ENCODE results near the gene NAIF1. TPM values are rescaled to one million over a fixed set of nuclear protein-coding genes. Genes with fewer than 3 reads are reported as not detected.

The NAIF1 gene
- total RNA-seq, 1 experiment from 2014 or later = 11.0 TPM

- ChIA-PET CTCF (interaction anchor here (0.9 to 1.9 kb wide), 3 partner anchors 11 to 17 kb away, joined by 3 to 8 read pairs (median 4); no protein-coding TSS in a partner anchor), RAD21 (ENCODE audit: low non-redundant PET in 1 of 2, low total read pairs in 2 of 2, uncharacterized antibody in 2 of 2, unreplicated experiment in 2 of 2) (no interaction called here), POLR2A (interaction anchor here (1.2 kb wide), 1 partner anchor 20 kb away, joined by 3 read pairs; no protein-coding TSS in a partner anchor)
- H3K27me3 ChIP-seq (ENCODE audit: insufficient read depth, low read length) = no peaks in the 10 kb centered on the region
- H3K79me2 ChIP-seq (ENCODE audit: insufficient read depth, low read length) = no peaks in the 10 kb centered on the region
- no peaks in the 10 kb centered on the region for H3K36me3 ChIP-seq (ENCODE audit: control insufficient read depth in 1 of 2, insufficient read depth in 2 of 2, low read length in 2 of 2)
- no peaks in the 10 kb centered on the region for H4K20me1 ChIP-seq (ENCODE audit: insufficient read depth)
- H3K27ac ChIP-seq (ENCODE audit: low read depth, low read length) = no peak overlapping the region
- no peaks in the 10 kb centered on the region for H3K9me3 ChIP-seq (ENCODE audit: control insufficient read depth in 1 of 2, insufficient read depth in 1 of 2, low read depth in 1 of 2, low read length in 2 of 2)
- no peak for DNase-seq (ENCODE audit: low read depth, low spot score)
- no TSS peak for BruUV-seq (replicated peaks)
- peaks cover 3 to 4% of the 10 kb centered on the region in 2 experiments; a peak in 3 of 4 replicates for H3K4me1 ChIP-seq (ENCODE audit: control insufficient read depth in 1 of 2, insufficient read depth in 2 of 2, low read length in 2 of 2)
- H3K9ac ChIP-seq (ENCODE audit: low read length) = no peak overlapping the region
- no peaks in the 10 kb centered on the region for H3K9me2 ChIP-seq (ENCODE audit: insufficient read depth)
- intact Hi-C loops (cut with micrococcal nuclease) = no loop called here
- no peak for ATAC-seq
- H3K4me3 ChIP-seq (replicated peaks in 1 of 2; ENCODE audit: low read depth in 1 of 2, low read length in 2 of 2) = no peak overlapping the region
- H2AFZ ChIP-seq (ENCODE audit: low read depth, low read length, poor library complexity, severe bottlenecking) = no peak overlapping the region
- TF ChIP-seq FOSL1 (IDR thresholded peaks at IDR 0.05; ENCODE audit: low read depth) (no peak), CTCF (IDR thresholded peaks at IDR 0.05 in 2 of 3, conservative IDR thresholded peaks at IDR 0.05 in 1 of 3; ENCODE audit: borderline replicate concordance in 1 of 3, insufficient read depth in 1 of 3, low read depth in 2 of 3, low read length in 2 of 3) (no peak), ELF1 (IDR thresholded peaks at IDR 0.05; ENCODE audit: borderline replicate concordance, low read depth) (no peak), MAX (IDR thresholded peaks at IDR 0.05) (no peak)
- no peak overlapping the region for H3K4me2 ChIP-seq (ENCODE audit: low read length)
Measured at GRCh38 chr9:128114326-128115186, 47.4 kb upstream of the NAIF1 start.

All from HCT116 (cell line).